Heart left ventricle (tissue), 16 donors: ENCODE results near the gene MEIOB. TPM values are rescaled to one million over a fixed set of nuclear protein-coding genes. Genes with fewer than 3 reads are reported as not detected.
"Not testable (repeated sequence)": the region's sequence is repeated elsewhere in the genome, so short reads cannot be mapped to it uniquely, and the experiment has no call there.

Source experiments
- ATAC-seq, 4 donors: fragments of 200-7000 bp; cut with Tn5 transposase; one replicate each; pipeline ENCODE4 v1.9.1; 2020 to 2022; ENCODE audit warnings: moderate library complexity in 4 of 4, mild to moderate bottlenecking in 3 of 4, moderate number of reproducible peaks in 1 of 4
- DNase-seq, 5 donors: peaks; one replicate each; pipeline ENCODE4 v3.0.0-alpha.2; 2020
- H3K27ac ChIP-seq, 12 donors: fragments of 200-600 bp; sonication (generic) in 4 of 12; one replicate each; pipeline versions ENCODE4 v1.5.0 to v1.8.0; 2016 to 2022; ENCODE audit warnings: mild to moderate bottlenecking in 2 of 12
- H3K27me3 ChIP-seq, 9 donors: fragments of 200-600 bp; sonication (generic) in 2 of 9; one replicate each; pipeline versions ENCODE4 v1.5.1 to v1.8.0; 2016 to 2022; ENCODE audit warnings: mild to moderate bottlenecking in 3 of 9
- H3K36me3 ChIP-seq, 9 donors: fragments of 200-600 bp; sonication (generic) in 2 of 9; one replicate each; pipeline versions ENCODE4 v1.5.0 to v1.8.0; 2018 to 2022; ENCODE audit warnings: mild to moderate bottlenecking in 2 of 9
- H3K4me1 ChIP-seq, 12 donors: fragments of 200-600 bp; sonication (generic) in 4 of 12; one replicate each; pipeline versions ENCODE4 v1.5.0 to v1.8.0; 2016 to 2022; ENCODE audit warnings: mild to moderate bottlenecking in 3 of 12
- H3K4me3 ChIP-seq, 12 donors: fragments of 200-600 bp; sonication (generic) in 4 of 12; one replicate each; pipeline versions ENCODE4 v1.5.0 to v1.8.0; 2017 to 2022; ENCODE audit warnings: mild to moderate bottlenecking in 9 of 12, moderate library complexity in 4 of 12
- H3K9me3 ChIP-seq, 12 donors: fragments of 200-600 bp; sonication (generic) in 4 of 12; one replicate each; pipeline versions ENCODE4 v1.5.0 to v1.8.0; 2016 to 2022; ENCODE audit warnings: mild to moderate bottlenecking in 1 of 12
- CTCF ChIP-seq, 12 donors: fragments of 200-600 bp; sonication (generic) in 4 of 12; IDR thresholded peaks; one replicate each; pipeline versions ENCODE4 v1.5.0 to v1.8.0; 2018 to 2022; ENCODE audit warnings: antibody characterized with exemption in 12 of 12, mild to moderate bottlenecking in 5 of 12
- POLR2A ChIP-seq, 2 donors: fragments of 450-650 bp; IDR thresholded peaks; one replicate each; pipeline ENCODE4 v1.6.1; 2017; ENCODE audit warnings: antibody characterized with exemption in 2 of 2, mild to moderate bottlenecking in 2 of 2, moderate library complexity in 2 of 2
- WGBS, 4 donors: extraction: QIAGEN DNeasy Blood & Tissue Kit in 2 of 4; methylation state at CpG; one replicate each; pipeline versions ENCODE4 v1.1.5 to v1.1.7; 2013 to 2018; 5-methylcytosine and 5-hydroxymethylcytosine counted together
- intact Hi-C, 10 donors: fragments of 100-400 bp; cut with DNase I; formaldehyde crosslinking; loops; one replicate each; pipeline versions ENCODE4 v1.11.1 to v1.14.2; 2022
- polyA plus RNA-seq, 2 donors: library from polyadenylated mRNA; stranded (reverse); fragments of 200-250 nt; gene quantifications; one replicate each; pipeline ENCODE4 v1.2.3, GENCODE V29; 2013
- total RNA-seq, 9 donors: library from RNA; depleted of rRNA in 2 of 9; stranded (reverse); fragments of >200 nt in 2 of 9; fragmentation: NEBNext Ultra II Directional in 3 of 9; extraction: Animal tissue kit (Norgen Biotek cat#: 25700) in 3 of 9; gene quantifications; one replicate each; pipeline versions ENCODE4 v1.1.0 to v1.2.4, GENCODE V29; 2016 to 2023
- donor health status: ischemic (EF 13 %, LVEDD 7.1; RV severe dilation, severe dysfunction).
- donor health status: healthy with polysubstance abuse.
- donor health status: DM: no; HTN: yes; CAD: no.
- donor health status: DM: no; HTN: no; CAD: no.
- donor health status: ischemic (EF 25% LVEDD 6.9; RV normal size, moderate dysfunction).
- donor health status: ischemic (EF 25% LVEDD 5.7; RV mildly dilated, moderate dysfunction).
- donor health status: healthy.
- donor health status: DM: yes; HTN: yes; CAD: no.
- donor health status: ischemic (EF 35%, LVEDD 5.7; RV mildly dilated, moderate dysfunction).
- donor health status: nonischemic (EF 11% LVEDD 7.7; RV severe dilation, severe dysfunction).
- donor health status: DM: yes; HTN: yes; CAD: no.
- donor health status: PGD.
- donor health status: ischemic (EF 29% LVEDD 5.4; RV normal size, mild dysfunction).
- donor health status: nonischemic (EF 23%, LVEDD 6.1; RV moderate dilation, normal function).

MEIOB gene
- total and polyA plus RNA-seq, 11 donors = not detected

- no peaks in the 10 kb centered on the region for H3K9me3 ChIP-seq
- DNase-seq (no peak), ATAC-seq (no peak)
- H3K4me1 ChIP-seq = no peaks in the 10 kb centered on the region
- H3K4me3 ChIP-seq = no peak overlapping the region
- TF ChIP-seq CTCF (IDR thresholded peaks at IDR 0.05) (no peak), POLR2A (IDR thresholded peaks at IDR 0.05) (no peak)
- peaks cover 0 to 31% (median 16%) of the 10 kb centered on the region in 9 donors for H3K27me3 ChIP-seq
- intact Hi-C loops = loop anchor here in 1 of 10 donors (5.0 kb wide), 1 partner anchor 35 kb away; no protein-coding TSS in a partner anchor
- no peaks in the 10 kb centered on the region for H3K36me3 ChIP-seq
- no peak overlapping the region for H3K27ac ChIP-seq
- WGBS, 4 donors = 62 to 70% (median 69%) methylated on average over 15 to 20 of the region's 20 CpGs
These were observed 30.7 kb upstream of the MEIOB start for GRCh38 chr16:1902547-1903219.

GRCh38 chr16:1900452-1900774 is 28.4 kb upstream of the MEIOB start:
- no peak for DNase-seq
- no peak overlapping the region for H3K27ac ChIP-seq
- no peaks in the 10 kb centered on the region for H3K4me1 ChIP-seq
- H3K9me3 ChIP-seq = no peaks in the 10 kb centered on the region
- TF ChIP-seq POLR2A (IDR thresholded peaks at IDR 0.05) (no peak), CTCF (IDR thresholded peaks at IDR 0.05) (no peak)
- intact Hi-C loops = loop anchor here in 1 of 10 donors (5.0 kb wide), 1 partner anchor 33 kb away; no protein-coding TSS in a partner anchor
- 85 to 91% (median 89%) methylated on average over 8 to 9 of the region's 9 CpGs for WGBS, 4 donors
- ATAC-seq = no peak
- H3K4me3 ChIP-seq = no peak overlapping the region
- H3K27me3 ChIP-seq = peaks cover 0 to 19% (median 9%) of the 10 kb centered on the region in 9 donors
- no peaks in the 10 kb centered on the region for H3K36me3 ChIP-seq

- ATAC-seq = no peak
- Histone ChIP-seq H3K36me3 (no peaks in the 10 kb centered on the region), H3K27me3 (peaks cover 0 to 19% (median 9%) of the 10 kb centered on the region in 9 donors), H3K4me1 (no peaks in the 10 kb centered on the region), H3K27ac (no peak overlapping the region), H3K4me3 (no peak overlapping the region), H3K9me3 (no peaks in the 10 kb centered on the region)
- DNase-seq = peak in 1 of 5 donors; percentile 9
- no peak for TF ChIP-seq CTCF (IDR thresholded peaks at IDR 0.05)
- TF ChIP-seq POLR2A (IDR thresholded peaks at IDR 0.05) = no peak
- intact Hi-C loops = loop anchor here in 1 of 10 donors (5.0 kb wide), 1 partner anchor 33 kb away; no protein-coding TSS in a partner anchor
- 78 to 87% (median 84%) methylated on average over 16 of the region's 16 CpGs for WGBS, 4 donors
These were observed 27.9 kb upstream of the MEIOB start for GRCh38 chr16:1899641-1900451.

- H3K27ac ChIP-seq, DNase-seq, H3K36me3 ChIP-seq, H3K4me3 ChIP-seq, H3K4me1 ChIP-seq, H3K9me3 ChIP-seq, ATAC-seq, intact Hi-C loops: not testable (repeated sequence)
- H3K27me3 ChIP-seq = peaks cover 0 to 30% (median 6%) of the 10 kb centered on the region in 9 donors
- 61 to 86% (median 79%) methylated on average over 2 of the region's 2 CpGs for WGBS, 4 donors
These were observed 25.7 kb upstream of the MEIOB start for GRCh38 chr16:1897692-1898091.
